Liver (tissue), 3 donors: Measurements from ENCODE around the gene ATF7.

Experiments used
- GABPA ChIP-seq, 2 donors: IDR thresholded peaks in 1 of 2; conservative IDR thresholded peaks in 1 of 2; 2 replicates each; pipeline ENCODE4 v1.6.1; 2016; ENCODE audit warnings: antibody characterized with exemption in 2 of 2, mild to moderate bottlenecking in 1 of 2, moderate library complexity in 1 of 2
- JUND ChIP-seq, 2 donors: IDR thresholded peaks; 2 replicates each; pipeline ENCODE4 v1.6.1; 2016; ENCODE audit warnings: antibody characterized with exemption in 2 of 2
- RAD21 ChIP-seq, 2 donors: IDR thresholded peaks; 2 replicates each; pipeline ENCODE4 v1.6.1; 2016; ENCODE audit warnings: antibody characterized with exemption in 2 of 2, mild to moderate bottlenecking in 2 of 2
- REST ChIP-seq: IDR thresholded peaks from 2 replicates; pipeline ENCODE4 v1.6.1; 2016; ENCODE audit warnings: antibody characterized with exemption, mild to moderate bottlenecking
- RXRA ChIP-seq, 2 donors: IDR thresholded peaks; 2 replicates each; pipeline ENCODE4 v1.6.1; 2017 to 2018; ENCODE audit warnings: antibody characterized with exemption in 2 of 2, mild to moderate bottlenecking in 1 of 2
- SP1 ChIP-seq: IDR thresholded peaks from 2 replicates; pipeline ENCODE4 v1.6.1; 2018; ENCODE audit warnings: antibody characterized with exemption, mild to moderate bottlenecking
- TAF1 ChIP-seq: conservative IDR thresholded peaks from 2 replicates; pipeline ENCODE4 v1.6.1; 2016; ENCODE audit warnings: antibody characterized with exemption, mild to moderate bottlenecking
- YY1 ChIP-seq: IDR thresholded peaks from 2 replicates; pipeline ENCODE4 v1.6.1; 2016; ENCODE audit warnings: antibody characterized with exemption, mild to moderate bottlenecking
- TF ChIP-seq, protein P1 (sequence below): fragments of 150-350 bp; IDR thresholded peaks from 2 replicates; pipeline ENCODE4 v1.5.1; 2017; ENCODE audit warnings: improper control_type of control experiment, low read depth, low read length; ENCODE audit not compliant: missing input control
- TF ChIP-seq, protein P2 (sequence below): IDR thresholded peaks from 2 replicates; pipeline ENCODE4 v1.6.1; 2016; ENCODE audit warnings: antibody characterized with exemption
- TF ChIP-seq, protein P3 (sequence below): IDR thresholded peaks from 2 replicates; pipeline ENCODE4 v1.6.1; 2016; ENCODE audit warnings: antibody characterized with exemption
- TF ChIP-seq, protein P4 (sequence below): IDR thresholded peaks from 2 replicates; pipeline ENCODE4 v1.6.1; 2016; ENCODE audit warnings: antibody characterized with exemption
- donor health status: healthy.
- donor health status: healthy.

DNA sequence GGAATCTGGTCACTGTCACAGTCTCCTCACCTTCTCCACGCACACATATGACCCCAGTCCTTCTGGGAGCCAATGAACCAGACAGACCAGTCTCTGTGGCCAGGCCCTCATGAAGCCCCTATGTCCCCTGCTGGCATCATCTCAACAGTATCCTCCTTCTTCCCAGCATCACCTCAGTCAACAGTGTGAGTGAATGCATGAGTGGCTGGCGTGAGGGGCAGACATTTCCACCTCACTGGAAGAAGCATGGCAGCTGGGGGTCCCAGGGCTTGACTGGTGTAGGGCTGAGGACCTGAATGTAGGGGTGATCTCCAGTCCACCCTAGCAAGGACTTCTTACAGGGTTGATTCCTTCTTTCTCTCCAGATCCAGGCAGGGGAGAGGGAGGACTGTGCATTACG lies 128.7 kb downstream of the ATF7 start:
- TF ChIP-seq RXRA (IDR thresholded peaks at IDR 0.05), result no peak
- TF ChIP-seq GABPA (IDR thresholded peaks at IDR 0.05 in 1 of 2, conservative IDR thresholded peaks at IDR 0.05 in 1 of 2), result no peak
- TF ChIP-seq, protein P1, sequence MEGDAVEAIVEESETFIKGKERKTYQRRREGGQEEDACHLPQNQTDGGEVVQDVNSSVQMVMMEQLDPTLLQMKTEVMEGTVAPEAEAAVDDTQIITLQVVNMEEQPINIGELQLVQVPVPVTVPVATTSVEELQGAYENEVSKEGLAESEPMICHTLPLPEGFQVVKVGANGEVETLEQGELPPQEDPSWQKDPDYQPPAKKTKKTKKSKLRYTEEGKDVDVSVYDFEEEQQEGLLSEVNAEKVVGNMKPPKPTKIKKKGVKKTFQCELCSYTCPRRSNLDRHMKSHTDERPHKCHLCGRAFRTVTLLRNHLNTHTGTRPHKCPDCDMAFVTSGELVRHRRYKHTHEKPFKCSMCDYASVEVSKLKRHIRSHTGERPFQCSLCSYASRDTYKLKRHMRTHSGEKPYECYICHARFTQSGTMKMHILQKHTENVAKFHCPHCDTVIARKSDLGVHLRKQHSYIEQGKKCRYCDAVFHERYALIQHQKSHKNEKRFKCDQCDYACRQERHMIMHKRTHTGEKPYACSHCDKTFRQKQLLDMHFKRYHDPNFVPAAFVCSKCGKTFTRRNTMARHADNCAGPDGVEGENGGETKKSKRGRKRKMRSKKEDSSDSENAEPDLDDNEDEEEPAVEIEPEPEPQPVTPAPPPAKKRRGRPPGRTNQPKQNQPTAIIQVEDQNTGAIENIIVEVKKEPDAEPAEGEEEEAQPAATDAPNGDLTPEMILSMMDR, result no peak
- TF ChIP-seq, protein P2, sequence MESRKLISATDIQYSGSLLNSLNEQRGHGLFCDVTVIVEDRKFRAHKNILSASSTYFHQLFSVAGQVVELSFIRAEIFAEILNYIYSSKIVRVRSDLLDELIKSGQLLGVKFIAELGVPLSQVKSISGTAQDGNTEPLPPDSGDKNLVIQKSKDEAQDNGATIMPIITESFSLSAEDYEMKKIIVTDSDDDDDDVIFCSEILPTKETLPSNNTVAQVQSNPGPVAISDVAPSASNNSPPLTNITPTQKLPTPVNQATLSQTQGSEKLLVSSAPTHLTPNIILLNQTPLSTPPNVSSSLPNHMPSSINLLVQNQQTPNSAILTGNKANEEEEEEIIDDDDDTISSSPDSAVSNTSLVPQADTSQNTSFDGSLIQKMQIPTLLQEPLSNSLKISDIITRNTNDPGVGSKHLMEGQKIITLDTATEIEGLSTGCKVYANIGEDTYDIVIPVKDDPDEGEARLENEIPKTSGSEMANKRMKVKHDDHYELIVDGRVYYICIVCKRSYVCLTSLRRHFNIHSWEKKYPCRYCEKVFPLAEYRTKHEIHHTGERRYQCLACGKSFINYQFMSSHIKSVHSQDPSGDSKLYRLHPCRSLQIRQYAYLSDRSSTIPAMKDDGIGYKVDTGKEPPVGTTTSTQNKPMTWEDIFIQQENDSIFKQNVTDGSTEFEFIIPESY, result no peak
- TF ChIP-seq TAF1, result no peak
- TF ChIP-seq, protein P3, sequence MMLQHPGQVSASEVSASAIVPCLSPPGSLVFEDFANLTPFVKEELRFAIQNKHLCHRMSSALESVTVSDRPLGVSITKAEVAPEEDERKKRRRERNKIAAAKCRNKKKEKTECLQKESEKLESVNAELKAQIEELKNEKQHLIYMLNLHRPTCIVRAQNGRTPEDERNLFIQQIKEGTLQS, result no peak
- TF ChIP-seq JUND (IDR thresholded peaks at IDR 0.05), result no peak
- no peak for TF ChIP-seq REST
- TF ChIP-seq SP1, result no peak
- TF ChIP-seq, protein P4, sequence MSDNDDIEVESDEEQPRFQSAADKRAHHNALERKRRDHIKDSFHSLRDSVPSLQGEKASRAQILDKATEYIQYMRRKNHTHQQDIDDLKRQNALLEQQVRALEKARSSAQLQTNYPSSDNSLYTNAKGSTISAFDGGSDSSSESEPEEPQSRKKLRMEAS, result no peak
- TF ChIP-seq RAD21 (IDR thresholded peaks at IDR 0.05), result no peak
- no peak for TF ChIP-seq YY1
